GM13977 (cell line): ENCODE results near the gene EPHA2.
"Not testable (repeated sequence)": the region's sequence is repeated elsewhere in the genome, so short reads cannot be mapped to it uniquely, and the experiment has no call there.

Experiments used
- DNase-seq: peaks from one replicate; pipeline ENCODE4 v3.0.0; 2012; ENCODE audit warnings: low spot score
- CTCF ChIP-seq: IDR thresholded peaks from 2 replicates; pipeline ENCODE4 v1.5.1; 2012; ENCODE audit warnings: mild to moderate bottlenecking, control low read depth; ENCODE audit not compliant: insufficient read depth; ENCODE audit errors: extremely low read depth, missing control alignments
- in situ Hi-C: fragments of 300-500 bp; cut with MboI; formaldehyde crosslinking; loops from one replicate; pipeline ENCODE4 v1.12.0; 2022; ENCODE audit warnings: low sequenced_read_pairs, low pct_unique_long_range_greater_than_20kb, mixed read lengths, inconsistent platforms; ENCODE audit not compliant: unreplicated experiment

EPHA2 gene

GRCh38 chr1:16199700-16200099 lies 43.8 kb upstream of the EPHA2 start:
- in situ Hi-C loops, result loop anchor here (25.0 kb wide), 1 partner anchor 412 kb away; no protein-coding TSS in a partner anchor
- no peak for DNase-seq

GRCh38 chr1:16199157-16199501 lies 43.3 kb upstream of the EPHA2 start:
- in situ Hi-C loops, result loop anchor here (25.0 kb wide), 1 partner anchor 412 kb away; no protein-coding TSS in a partner anchor
- TF ChIP-seq CTCF, result no peak
- no peak for DNase-seq

More at GRCh38 chr1:16199700-16200099, 43.8 kb upstream of the EPHA2 start:
- no peak for TF ChIP-seq CTCF

- no peak for TF ChIP-seq CTCF
- no peak for DNase-seq
- in situ Hi-C loops, result loop anchor here (25.0 kb wide), 1 partner anchor 411 kb away; no protein-coding TSS in a partner anchor
Measured at GRCh38 chr1:16198444-16199156, 42.7 kb upstream of the EPHA2 start.

- DNase-seq, result no peak
- in situ Hi-C loops, result loop anchor here (25.0 kb wide), 1 partner anchor 410 kb away; no protein-coding TSS in a partner anchor
- TF ChIP-seq CTCF, result no peak
Measured at GRCh38 chr1:16196874-16197273, 41.0 kb upstream of the EPHA2 start.

GRCh38 chr1:16196139-16196538 lies 40.3 kb upstream of the EPHA2 start:
- in situ Hi-C loops, result loop anchor here (25.0 kb wide), 1 partner anchor 409 kb away; no protein-coding TSS in a partner anchor
- DNase-seq, result not testable (repeated sequence)

- TF ChIP-seq CTCF, result no peak
- no peak for DNase-seq
- in situ Hi-C loops, result loop anchor here (25.0 kb wide), 1 partner anchor 408 kb away; no protein-coding TSS in a partner anchor
Measured at GRCh38 chr1:16195518-16195905, 39.6 kb upstream of the EPHA2 start.

- in situ Hi-C loops, result loop anchor here (25.0 kb wide), 1 partner anchor 405 kb away; no protein-coding TSS in a partner anchor
Measured at GRCh38 chr1:16191916-16192546, 36.2 kb upstream of the EPHA2 start.

More at GRCh38 chr1:16191916-16192546, 36.2 kb upstream of the EPHA2 start:
- no peak for TF ChIP-seq CTCF
- no peak for DNase-seq
